ENCODE data around the gene DHX8. TPM values are rescaled to one million over a fixed set of nuclear protein-coding genes. Genes with fewer than 3 reads are reported as not detected.

Gene DHX8
- total RNA-seq, result 39.7 and 45.0 TPM in 2 replicates

GRCh38 chr17:43483674-43484551, at the start of gene DHX8:
Gene DHX8, plus strand, starts transcription at chr17:43483975. Its CDS starts 63 bp downstream, at chr17:43484038.

GRCh38 chr17:43546319-43547188, 62.8 kb downstream of the DHX8 start, which contains the start of gene ETV4:
Gene ETV4, minus strand, starts transcription at chr17:43546340. Its CDS starts 723 bp downstream, at chr17:43545617.

Small RNA genes within 50 kb of the gene (small RNA-seq; reads per million reads assigned to genes)
- not detected for gene RNU6-406P
- not detected for gene RNU6-971P

Other genes starting within 250 kb of the DHX8 start
- gene RNU2-1, start 250.0 kb upstream of the DHX8 start, total RNA-seq, result not detected in 2 replicates
- gene ARL4D, start 85.0 kb upstream of the DHX8 start, total RNA-seq, result 17.0 and 30.5 TPM in 2 replicates
- gene ETV4, start 62.4 kb downstream of the DHX8 start, total RNA-seq, result 10.7 and 30.7 TPM in 2 replicates
- not detected in 2 replicates for gene MEOX1, start 177.9 kb downstream of the DHX8 start, total RNA-seq

All from subcutaneous preadipocyte (primary cell).